NCI-H1930 (cell line): Measurements from ENCODE around the gene GPER1.

ENCODE experiments used
- DNase-seq, 2 experiments: peaks; one replicate each; lab custom pipeline; 2025; lab: John Stamatoyannopoulos, UW

The GPER1 gene

GRCh38 chr7:1090686-1091643 lies 3.1 kb downstream of the GPER1 start:
- no peak for DNase-seq

- no peak for DNase-seq
These were observed 3.7 kb downstream of the GPER1 start for GRCh38 chr7:1091644-1092027.

- DNase-seq, result no peak
These were observed 4.3 kb downstream of the GPER1 start for GRCh38 chr7:1092161-1092632.

- no peak for DNase-seq
These were observed 5.0 kb downstream of the GPER1 start for GRCh38 chr7:1092806-1093501.

- no peak for DNase-seq
These were observed 5.6 kb downstream of the GPER1 start for GRCh38 chr7:1093502-1093843.

GRCh38 chr7:1093916-1094508 lies 6.1 kb downstream of the GPER1 start:
- no peak for DNase-seq

- no peak for DNase-seq
These were observed 7.0 kb downstream of the GPER1 start for GRCh38 chr7:1094870-1095269.

GRCh38 chr7:1095621-1096155 lies 7.8 kb downstream of the GPER1 start:
- DNase-seq, result no peak

- no peak for DNase-seq
These were observed 8.5 kb downstream of the GPER1 start for GRCh38 chr7:1096156-1097119.

- no peak for DNase-seq
These were observed 9.2 kb downstream of the GPER1 start for GRCh38 chr7:1097120-1097504.

GRCh38 chr7:1098243-1099153 lies 10.6 kb downstream of the GPER1 start:
- no peak for DNase-seq

GRCh38 chr7:1099154-1099542 lies 11.2 kb downstream of the GPER1 start:
- no peak for DNase-seq

- no peak for DNase-seq
These were observed 11.7 kb downstream of the GPER1 start for GRCh38 chr7:1099637-1100036.

GRCh38 chr7:1100386-1100785 lies 12.5 kb downstream of the GPER1 start:
- DNase-seq, result no peak

GRCh38 chr7:1100834-1101562 lies 13.1 kb downstream of the GPER1 start:
- DNase-seq, result no peak

GRCh38 chr7:1101563-1102431 lies 13.9 kb downstream of the GPER1 start:
- DNase-seq, result no peak

- no peak for DNase-seq
These were observed 15.3 kb downstream of the GPER1 start for GRCh38 chr7:1103009-1103788.
